H1 (cell line): Measurements from ENCODE around the gene RBM8A. TPM values are rescaled to one million over a fixed set of nuclear protein-coding genes. Genes with fewer than 3 reads are reported as not detected.

Experiments
- HDAC6 ChIP-seq: IDR thresholded peaks from one replicate; pipeline ENCODE4 v1.7.1; 2012; ENCODE audit warnings: low read depth, mild to moderate bottlenecking, inconsistent platforms, low read length, moderate library complexity
- RAD21 ChIP-seq, 2 experiments: IDR thresholded peaks in 1 of 2; conservative IDR thresholded peaks in 1 of 2; 2 replicates each; pipeline ENCODE4 v1.6.1; 2011; ENCODE audit warnings: low read depth in 2 of 2, low read length in 2 of 2, improper control_type of control experiment in 1 of 2, inconsistent platforms in 1 of 2, mild to moderate bottlenecking in 1 of 2, moderate library complexity in 1 of 2
- TAF7 ChIP-seq: optimal IDR thresholded peaks from 2 replicates; pipeline ENCODE3; 2011; ENCODE audit warnings: low read depth, mild to moderate bottlenecking, inconsistent platforms, low read length, moderate library complexity, borderline replicate concordance
- polyA plus RNA-seq, 7 experiments: library from polyadenylated mRNA; depleted of rRNA in 3 of 7; stranded (reverse) in 5 of 7; unstranded in 2 of 7; fragments of >200 nt in 5 of 7; fragments of 200-250 nt in 2 of 7; gene quantifications; 1 replicate in 5 of 7; 2 replicates in 1 of 7; 4 replicates in 1 of 7; pipeline versions ENCODE4 v1.2.1 to v1.2.3, GENCODE V29; 2011 to 2013; ENCODE audit warnings: missing spikeins in 2 of 7, mixed read lengths in 2 of 7
- total RNA-seq: library from RNA; stranded (reverse); fragmentation: NEBNext Ultra II Directional; extraction: Animal tissue kit (Norgen Biotek cat#: 25700); gene quantifications from 2 replicates; pipeline ENCODE4 v1.2.1, GENCODE V29; 2021
- TF ChIP-seq, protein P1 (sequence below): fragments of 300-600 bp; sonication (generic); IDR thresholded peaks from 2 replicates; pipeline ENCODE4 v1.7.1; 2012; ENCODE audit warnings: low read length, moderate library complexity, mild to moderate bottlenecking, inconsistent platforms; ENCODE audit not compliant: insufficient replicate concordance
- TF ChIP-seq, protein P2 (sequence below): IDR thresholded peaks from 2 replicates; pipeline ENCODE4 v1.6.1; 2011; ENCODE audit warnings: low read length, improper control_type of control experiment

The RBM8A gene
- total and polyA plus RNA-seq, 2 of the 8 experiments (the other 6 are each of a cell fraction or from before 2014, with no cell fraction given): 125 to 216 TPM

- TF ChIP-seq, protein P1, sequence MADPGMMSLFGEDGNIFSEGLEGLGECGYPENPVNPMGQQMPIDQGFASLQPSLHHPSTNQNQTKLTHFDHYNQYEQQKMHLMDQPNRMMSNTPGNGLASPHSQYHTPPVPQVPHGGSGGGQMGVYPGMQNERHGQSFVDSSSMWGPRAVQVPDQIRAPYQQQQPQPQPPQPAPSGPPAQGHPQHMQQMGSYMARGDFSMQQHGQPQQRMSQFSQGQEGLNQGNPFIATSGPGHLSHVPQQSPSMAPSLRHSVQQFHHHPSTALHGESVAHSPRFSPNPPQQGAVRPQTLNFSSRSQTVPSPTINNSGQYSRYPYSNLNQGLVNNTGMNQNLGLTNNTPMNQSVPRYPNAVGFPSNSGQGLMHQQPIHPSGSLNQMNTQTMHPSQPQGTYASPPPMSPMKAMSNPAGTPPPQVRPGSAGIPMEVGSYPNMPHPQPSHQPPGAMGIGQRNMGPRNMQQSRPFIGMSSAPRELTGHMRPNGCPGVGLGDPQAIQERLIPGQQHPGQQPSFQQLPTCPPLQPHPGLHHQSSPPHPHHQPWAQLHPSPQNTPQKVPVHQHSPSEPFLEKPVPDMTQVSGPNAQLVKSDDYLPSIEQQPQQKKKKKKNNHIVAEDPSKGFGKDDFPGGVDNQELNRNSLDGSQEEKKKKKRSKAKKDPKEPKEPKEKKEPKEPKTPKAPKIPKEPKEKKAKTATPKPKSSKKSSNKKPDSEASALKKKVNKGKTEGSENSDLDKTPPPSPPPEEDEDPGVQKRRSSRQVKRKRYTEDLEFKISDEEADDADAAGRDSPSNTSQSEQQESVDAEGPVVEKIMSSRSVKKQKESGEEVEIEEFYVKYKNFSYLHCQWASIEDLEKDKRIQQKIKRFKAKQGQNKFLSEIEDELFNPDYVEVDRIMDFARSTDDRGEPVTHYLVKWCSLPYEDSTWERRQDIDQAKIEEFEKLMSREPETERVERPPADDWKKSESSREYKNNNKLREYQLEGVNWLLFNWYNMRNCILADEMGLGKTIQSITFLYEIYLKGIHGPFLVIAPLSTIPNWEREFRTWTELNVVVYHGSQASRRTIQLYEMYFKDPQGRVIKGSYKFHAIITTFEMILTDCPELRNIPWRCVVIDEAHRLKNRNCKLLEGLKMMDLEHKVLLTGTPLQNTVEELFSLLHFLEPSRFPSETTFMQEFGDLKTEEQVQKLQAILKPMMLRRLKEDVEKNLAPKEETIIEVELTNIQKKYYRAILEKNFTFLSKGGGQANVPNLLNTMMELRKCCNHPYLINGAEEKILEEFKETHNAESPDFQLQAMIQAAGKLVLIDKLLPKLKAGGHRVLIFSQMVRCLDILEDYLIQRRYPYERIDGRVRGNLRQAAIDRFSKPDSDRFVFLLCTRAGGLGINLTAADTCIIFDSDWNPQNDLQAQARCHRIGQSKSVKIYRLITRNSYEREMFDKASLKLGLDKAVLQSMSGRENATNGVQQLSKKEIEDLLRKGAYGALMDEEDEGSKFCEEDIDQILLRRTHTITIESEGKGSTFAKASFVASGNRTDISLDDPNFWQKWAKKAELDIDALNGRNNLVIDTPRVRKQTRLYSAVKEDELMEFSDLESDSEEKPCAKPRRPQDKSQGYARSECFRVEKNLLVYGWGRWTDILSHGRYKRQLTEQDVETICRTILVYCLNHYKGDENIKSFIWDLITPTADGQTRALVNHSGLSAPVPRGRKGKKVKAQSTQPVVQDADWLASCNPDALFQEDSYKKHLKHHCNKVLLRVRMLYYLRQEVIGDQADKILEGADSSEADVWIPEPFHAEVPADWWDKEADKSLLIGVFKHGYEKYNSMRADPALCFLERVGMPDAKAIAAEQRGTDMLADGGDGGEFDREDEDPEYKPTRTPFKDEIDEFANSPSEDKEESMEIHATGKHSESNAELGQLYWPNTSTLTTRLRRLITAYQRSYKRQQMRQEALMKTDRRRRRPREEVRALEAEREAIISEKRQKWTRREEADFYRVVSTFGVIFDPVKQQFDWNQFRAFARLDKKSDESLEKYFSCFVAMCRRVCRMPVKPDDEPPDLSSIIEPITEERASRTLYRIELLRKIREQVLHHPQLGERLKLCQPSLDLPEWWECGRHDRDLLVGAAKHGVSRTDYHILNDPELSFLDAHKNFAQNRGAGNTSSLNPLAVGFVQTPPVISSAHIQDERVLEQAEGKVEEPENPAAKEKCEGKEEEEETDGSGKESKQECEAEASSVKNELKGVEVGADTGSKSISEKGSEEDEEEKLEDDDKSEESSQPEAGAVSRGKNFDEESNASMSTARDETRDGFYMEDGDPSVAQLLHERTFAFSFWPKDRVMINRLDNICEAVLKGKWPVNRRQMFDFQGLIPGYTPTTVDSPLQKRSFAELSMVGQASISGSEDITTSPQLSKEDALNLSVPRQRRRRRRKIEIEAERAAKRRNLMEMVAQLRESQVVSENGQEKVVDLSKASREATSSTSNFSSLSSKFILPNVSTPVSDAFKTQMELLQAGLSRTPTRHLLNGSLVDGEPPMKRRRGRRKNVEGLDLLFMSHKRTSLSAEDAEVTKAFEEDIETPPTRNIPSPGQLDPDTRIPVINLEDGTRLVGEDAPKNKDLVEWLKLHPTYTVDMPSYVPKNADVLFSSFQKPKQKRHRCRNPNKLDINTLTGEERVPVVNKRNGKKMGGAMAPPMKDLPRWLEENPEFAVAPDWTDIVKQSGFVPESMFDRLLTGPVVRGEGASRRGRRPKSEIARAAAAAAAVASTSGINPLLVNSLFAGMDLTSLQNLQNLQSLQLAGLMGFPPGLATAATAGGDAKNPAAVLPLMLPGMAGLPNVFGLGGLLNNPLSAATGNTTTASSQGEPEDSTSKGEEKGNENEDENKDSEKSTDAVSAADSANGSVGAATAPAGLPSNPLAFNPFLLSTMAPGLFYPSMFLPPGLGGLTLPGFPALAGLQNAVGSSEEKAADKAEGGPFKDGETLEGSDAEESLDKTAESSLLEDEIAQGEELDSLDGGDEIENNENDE: no peak
- TF ChIP-seq, protein P2, sequence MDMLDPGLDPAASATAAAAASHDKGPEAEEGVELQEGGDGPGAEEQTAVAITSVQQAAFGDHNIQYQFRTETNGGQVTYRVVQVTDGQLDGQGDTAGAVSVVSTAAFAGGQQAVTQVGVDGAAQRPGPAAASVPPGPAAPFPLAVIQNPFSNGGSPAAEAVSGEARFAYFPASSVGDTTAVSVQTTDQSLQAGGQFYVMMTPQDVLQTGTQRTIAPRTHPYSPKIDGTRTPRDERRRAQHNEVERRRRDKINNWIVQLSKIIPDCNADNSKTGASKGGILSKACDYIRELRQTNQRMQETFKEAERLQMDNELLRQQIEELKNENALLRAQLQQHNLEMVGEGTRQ: no peak
- TF ChIP-seq HDAC6 (no peak), TAF7 (no peak), RAD21 (IDR thresholded peaks at IDR 0.05 in 1 of 2, conservative IDR thresholded peaks at IDR 0.05 in 1 of 2; ENCODE audit: low read depth in 2 of 2, low read length in 2 of 2) (peak in 1 of 2 experiments; percentile 39; a peak in 2 of 4 replicates)
Measured at GRCh38 chr1:145901312-145902021, 25.8 kb downstream of the RBM8A start (continued).
